HepG2 (cell line): ENCODE results near the gene AMBRA1. TPM values are rescaled to one million over a fixed set of nuclear protein-coding genes. Genes with fewer than 3 reads are reported as not detected.

Experiments
- ATAC-seq: fragments of 200-7000 bp; cut with Tn5 transposase; 3 replicates; pipeline ENCODE4 v1.9.1; 2020; ENCODE audit warnings: mild to moderate bottlenecking, moderate library complexity
- BruUV-seq: library from RNA; stranded (reverse); fragments of 400-500 nt; replicated peaks from 2 replicates; lab custom pipeline; 2021; lab: Mats Ljungman, UMichigan
- CTCF ChIA-PET: fragments of 300-600 bp; formaldehyde crosslinking; extraction: SDS; loops from one replicate; lab custom pipeline; 2021; ENCODE audit warnings: low total read pairs, inconsistent platforms, low intra/inter-chr PET ratio; lab: Yijun Ruan, JAX
- POLR2A ChIA-PET: fragments of 350-600 bp; sonication (Branson Sonifier 250); formaldehyde crosslinking; loops from one replicate; lab custom pipeline; 2020; ENCODE audit warnings: antibody characterized with exemption, inconsistent platforms; lab: Yijun Ruan, JAX
- DNase-seq: peaks from one replicate; pipeline ENCODE4 v3.0.0-alpha.2; 2015; ENCODE audit warnings: low spot score
- FAIRE-seq: peaks from 3 replicates; lab custom pipeline; 2011; peaks lifted over from hg19 to GRCh38; lab: Jason Lieb, UNC
- H2AFZ ChIP-seq: one replicate; pipeline ENCODE4 v1.6.1; 2011; ENCODE audit warnings: low read length, inconsistent platforms
- H3K27ac ChIP-seq: fragments of 300-600 bp; 3 replicates; pipeline ENCODE4 v1.8.0; 2011; ENCODE audit warnings: mixed run types, mild to moderate bottlenecking, mixed read lengths, low read length, inconsistent platforms; ENCODE audit not compliant: insufficient read depth; ENCODE audit errors: extremely low read length
- H3K27me3 ChIP-seq, 2 experiments: fragments of 200-600 bp in 1 of 2; 2 replicates in 1 of 2; 3 replicates in 1 of 2; pipeline versions ENCODE4 v1.6.0 to v1.8.0; 2011; ENCODE audit warnings: low read length in 2 of 2, mild to moderate bottlenecking in 2 of 2, moderate library complexity in 2 of 2, inconsistent platforms in 1 of 2; ENCODE audit not compliant: insufficient read depth in 2 of 2, control insufficient read depth in 1 of 2
- H3K36me3 ChIP-seq, 2 experiments: fragments of 200-600 bp in 1 of 2; replicated peaks in 1 of 2; 2 replicates in 1 of 2; 3 replicates in 1 of 2; pipeline versions ENCODE4 v1.5.1 to v1.8.0; 2011; ENCODE audit warnings: low read length in 2 of 2, inconsistent platforms in 1 of 2; ENCODE audit not compliant: insufficient read depth in 2 of 2, control insufficient read depth in 1 of 2
- H3K4me1 ChIP-seq: 2 replicates; pipeline ENCODE4 v1.5.1; 2012; ENCODE audit warnings: low read length, inconsistent platforms; ENCODE audit not compliant: insufficient read depth
- H3K4me2 ChIP-seq: 2 replicates; pipeline ENCODE4 v1.6.0; 2011; ENCODE audit warnings: low read depth, low read length, inconsistent platforms
- H3K4me3 ChIP-seq, 3 experiments: fragments of 200-600 bp in 1 of 3; sonication (generic), shearing (Covaris generic) in 1 of 3; replicated peaks in 1 of 3; 2 replicates each; pipeline ENCODE4 v1.5.1; 2011 to 2016; ENCODE audit warnings: low read length in 3 of 3, inconsistent platforms in 2 of 3, low read depth in 2 of 3, mild to moderate bottlenecking in 2 of 3, control low read depth in 1 of 3, mixed read lengths in 1 of 3; ENCODE audit not compliant: insufficient read depth in 1 of 3
- H3K79me2 ChIP-seq: one replicate; pipeline ENCODE4 v1.6.1; 2011; ENCODE audit warnings: low read length, inconsistent platforms; ENCODE audit not compliant: insufficient read depth
- H3K9ac ChIP-seq: 2 replicates; pipeline ENCODE4 v1.6.0; 2011; ENCODE audit warnings: mild to moderate bottlenecking, low read depth, low read length, inconsistent platforms; ENCODE audit not compliant: insufficient read depth
- H3K9me3 ChIP-seq: 2 replicates; pipeline ENCODE4 v1.5.1; 2012; ENCODE audit warnings: mild to moderate bottlenecking, low read length
- H4K20me1 ChIP-seq: 2 replicates; pipeline ENCODE4 v1.6.0; 2011; ENCODE audit warnings: inconsistent platforms, mild to moderate bottlenecking, low read length, moderate library complexity; ENCODE audit not compliant: insufficient read depth
- HNRNPLL ChIP-seq: fragments of 200-400 bp; formaldehyde crosslinking; IDR thresholded peaks from 2 replicates; pipeline ENCODE4 v1.6.1; 2017; ENCODE audit warnings: mild to moderate bottlenecking, low read depth, low read length; ENCODE audit not compliant: poor library complexity, severe bottlenecking
- ISL2 ChIP-seq: sonication (generic); formaldehyde crosslinking; IDR thresholded peaks from 2 replicates; pipeline ENCODE4 v1.5.0; 2020; ENCODE audit warnings: missing genetic modification reagents
- PLRG1 ChIP-seq: fragments of 450-650 bp; conservative IDR thresholded peaks from 2 replicates; pipeline ENCODE4 v1.6.1; 2016
- TEAD2 ChIP-seq: sonication (generic); formaldehyde crosslinking; IDR thresholded peaks from 2 replicates; pipeline ENCODE4 v1.9.0; 2021; ENCODE audit warnings: missing genetic modification reagents
- ZNF180 ChIP-seq: sonication (generic); formaldehyde crosslinking; IDR thresholded peaks from 2 replicates; pipeline ENCODE4 v1.4.0; 2020; ENCODE audit warnings: low read depth, missing genetic modification reagents, borderline replicate concordance
- ZNF329 ChIP-seq: sonication (generic); formaldehyde crosslinking; IDR thresholded peaks from 2 replicates; pipeline ENCODE4 v1.9.0; 2021; ENCODE audit warnings: low read depth, mild to moderate bottlenecking, missing genetic modification reagents
- ZNF549 ChIP-seq: sonication (generic); formaldehyde crosslinking; IDR thresholded peaks from 2 replicates; pipeline ENCODE4 v1.5.0; 2020; ENCODE audit warnings: missing genetic modification reagents
- ZNF660 ChIP-seq: sonication (generic); formaldehyde crosslinking; IDR thresholded peaks from 2 replicates; pipeline ENCODE4 v1.5.1; 2020; ENCODE audit warnings: mild to moderate bottlenecking, low read depth, missing genetic modification reagents, borderline replicate concordance
- ZNF749 ChIP-seq: sonication (generic); formaldehyde crosslinking; IDR thresholded peaks from 2 replicates; pipeline ENCODE4 v1.8.0; 2022; ENCODE audit warnings: mild to moderate bottlenecking, missing genetic modification reagents, moderate library complexity, borderline replicate concordance
- ZSCAN21 ChIP-seq: sonication (generic); formaldehyde crosslinking; IDR thresholded peaks from 2 replicates; pipeline ENCODE4 v1.8.0; 2022; ENCODE audit warnings: mild to moderate bottlenecking, missing genetic modification reagents, moderate library complexity, borderline replicate concordance
- WGBS: methylation state at CpG from one replicate; pipeline ENCODE4 v1.1.6; 2017; ENCODE audit warnings: low lambda C conversion rate; 5-methylcytosine and 5-hydroxymethylcytosine counted together
- in situ Hi-C: cut with HindIII; loops from 2 replicates; pipeline ENCODE4 v1.10.0; 2017; ENCODE audit warnings: low pct_unique_long_range_greater_than_20kb; ENCODE audit not compliant: extremely low pct_ligation_motif_present
- intact Hi-C: fragments of 100-400 bp; cut with micrococcal nuclease; formaldehyde crosslinking; loops from one replicate; pipeline ENCODE4 v1.10.0; 2022; ENCODE audit not compliant: unreplicated experiment
- polyA plus RNA-seq, 8 experiments: library from polyadenylated mRNA; depleted of rRNA in 3 of 8; stranded (reverse) in 7 of 8; unstranded in 1 of 8; fragments of >200 nt; fragmentation: Illumina TruSeq in 4 of 8; extraction: Trizol in 4 of 8; gene quantifications; 2 replicates each; pipeline versions ENCODE4 v1.2.1 to v1.2.3, GENCODE V29; 2011 to 2016; ENCODE audit warnings: low read depth in 4 of 8, missing spikeins in 1 of 8, mixed read lengths in 1 of 8; ENCODE audit not compliant: insufficient read depth in 1 of 8
- total RNA-seq, 5 experiments: library from RNA; depleted of rRNA; stranded (reverse); fragments of >200 nt; fragmentation: Illumina TruSeq; extraction: Trizol; gene quantifications; 2 replicates each; pipeline ENCODE4 v1.2.3, GENCODE V29; 2016; ENCODE audit warnings: low read depth in 1 of 5
- TF ChIP-seq, protein P1 (sequence below): sonication (generic); formaldehyde crosslinking; IDR thresholded peaks from 2 replicates; pipeline ENCODE4 v1.5.1; 2020; ENCODE audit warnings: missing genetic modification reagents, mild to moderate bottlenecking, borderline replicate concordance
- TF ChIP-seq, protein P2 (sequence below): IDR thresholded peaks from 2 replicates; pipeline ENCODE4 v1.6.1; 2016; ENCODE audit warnings: missing compliant biosample characterization, missing genetic modification reagents, borderline replicate concordance
- TF ChIP-seq, protein P3 (sequence below): IDR thresholded peaks from 2 replicates; pipeline ENCODE4 v1.6.1; 2016; ENCODE audit warnings: missing biosample characterization, missing genetic modification reagents, low read depth

Gene AMBRA1
- total and polyA plus RNA-seq, 2 of the 13 experiments (the other 11 are each of a cell fraction or from before 2014, with no cell fraction given), result 15.7 to 26.0 TPM

DNA sequence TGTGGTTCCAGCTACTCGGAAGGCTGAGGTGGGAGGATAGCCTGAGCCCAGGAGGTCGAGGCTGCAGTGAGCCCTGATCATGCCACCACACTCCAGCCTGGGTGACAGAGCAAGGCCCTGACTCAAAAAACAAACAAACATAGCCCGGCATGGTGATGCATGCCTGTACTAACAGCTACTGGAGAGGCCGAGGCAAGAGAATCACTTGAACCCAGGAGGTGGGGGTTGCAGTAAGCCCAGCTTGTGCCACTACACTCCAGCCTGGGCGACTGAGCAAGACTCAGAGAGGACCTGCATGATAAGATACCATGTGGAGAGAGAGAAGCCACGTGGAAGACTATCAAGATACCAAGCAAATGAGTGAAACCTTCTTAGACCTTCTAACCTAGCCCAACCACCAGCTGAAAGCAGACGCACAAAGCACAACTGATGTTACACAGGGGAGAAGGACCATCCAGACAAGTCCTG, 36.1 kb downstream of the AMBRA1 start (continued):
- TF ChIP-seq, protein P1, sequence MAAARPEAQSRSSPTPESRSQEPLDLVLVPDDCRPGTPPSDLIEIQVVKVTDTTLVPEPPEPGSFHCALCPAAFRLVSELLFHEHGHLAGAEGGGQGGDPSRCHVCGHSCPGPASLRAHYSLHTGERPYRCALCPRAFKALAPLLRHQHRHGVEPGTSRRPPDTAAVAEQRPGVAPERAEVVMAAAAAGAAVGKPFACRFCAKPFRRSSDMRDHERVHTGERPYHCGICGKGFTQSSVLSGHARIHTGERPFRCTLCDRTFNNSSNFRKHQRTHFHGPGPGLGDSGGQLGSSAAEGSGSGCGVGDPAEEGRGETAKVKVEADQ (CRISPR knock-in tag), result no peak
- TF ChIP-seq ISL2 (CRISPR knock-in tag) (no peak), ZNF180 (CRISPR knock-in tag) (no peak), PLRG1 (no peak), HNRNPLL (no peak), ZNF549 (no peak), ZSCAN21 (CRISPR knock-in tag) (peak; percentile 65), ZNF749 (0 out of 2 replicates have a peak, but pooled peaks have one; percentile 41), TEAD2 (CRISPR knock-in tag) (no peak)
- TF ChIP-seq, protein P2, sequence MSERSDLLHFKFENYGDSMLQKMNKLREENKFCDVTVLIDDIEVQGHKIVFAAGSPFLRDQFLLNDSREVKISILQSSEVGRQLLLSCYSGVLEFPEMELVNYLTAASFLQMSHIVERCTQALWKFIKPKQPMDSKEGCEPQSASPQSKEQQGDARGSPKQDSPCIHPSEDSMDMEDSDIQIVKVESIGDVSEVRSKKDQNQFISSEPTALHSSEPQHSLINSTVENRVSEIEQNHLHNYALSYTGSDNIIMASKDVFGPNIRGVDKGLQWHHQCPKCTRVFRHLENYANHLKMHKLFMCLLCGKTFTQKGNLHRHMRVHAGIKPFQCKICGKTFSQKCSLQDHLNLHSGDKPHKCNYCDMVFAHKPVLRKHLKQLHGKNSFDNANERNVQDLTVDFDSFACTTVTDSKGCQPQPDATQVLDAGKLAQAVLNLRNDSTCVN (CRISPR knock-in tag), result no peak

DNA sequence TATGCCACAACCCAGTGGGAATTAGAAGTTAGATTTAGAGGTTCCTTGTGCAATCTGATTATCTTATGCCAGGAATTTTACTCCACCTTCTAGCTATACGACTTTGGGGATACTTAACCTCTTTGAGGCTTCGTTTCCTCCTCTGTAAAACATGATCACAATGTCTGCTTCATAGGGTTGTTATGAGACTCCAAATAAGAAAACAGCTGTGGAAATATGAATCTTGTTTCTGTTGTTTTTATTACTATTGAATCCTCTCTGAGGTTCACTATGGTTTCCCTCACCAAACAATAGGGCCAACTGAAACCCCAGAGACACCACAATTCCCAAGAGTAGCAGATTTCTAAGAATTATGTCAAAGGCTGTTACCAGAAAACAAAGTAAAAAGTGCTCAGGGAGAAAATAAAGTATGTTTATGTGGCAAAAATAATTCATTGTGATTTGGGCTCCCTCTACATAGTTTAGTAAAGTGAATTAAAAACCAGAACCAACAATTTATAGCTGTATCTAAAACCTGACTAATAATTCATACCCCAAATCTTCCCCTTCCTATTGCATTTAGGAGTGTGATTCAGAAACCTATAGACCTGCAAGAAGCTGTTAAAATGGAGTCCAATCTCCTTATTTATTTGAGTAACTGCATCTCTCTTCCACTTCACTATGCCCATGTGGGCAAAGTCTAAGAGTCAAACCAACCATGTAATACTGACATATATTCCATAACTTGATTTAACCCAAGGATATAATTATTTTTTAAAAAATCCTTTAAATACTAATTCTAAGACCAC, 38.4 kb downstream of the AMBRA1 start:
- peaks cover 83% of the 10 kb centered on the region for H3K79me2 ChIP-seq
- 33% methylated on average over 2 of the region's 2 CpGs for WGBS
- CTCF ChIA-PET, result no interaction called here

More for the DNA sequence above, 38.4 kb downstream of the AMBRA1 start:
- H4K20me1 ChIP-seq, result no peaks in the 10 kb centered on the region
- H3K27me3 ChIP-seq, result no peaks in the 10 kb centered on the region
- no peak for ATAC-seq
- no peaks in the 10 kb centered on the region for H3K36me3 ChIP-seq
- in situ Hi-C loops, result no loop called here
- no peak for FAIRE-seq
- intact Hi-C loops, result no loop called here
- POLR2A ChIA-PET, result interaction anchor here (1.1 to 1.8 kb wide), 8 partner anchors 10 to 312 kb away, joined by 3 to 13 read pairs (median 4); partner anchors contain the start of genes ARHGAP1 and ZNF408
- H3K4me3 ChIP-seq, result peak overlapping the region in 2 of 3 experiments; percentile 9 to 30; a peak in 1 of 6 replicates
- H3K27ac ChIP-seq, result peak overlapping the region; percentile 91
- peaks cover 76% of the 10 kb centered on the region for H3K4me1 ChIP-seq
- peak overlapping the region; percentile 66 for H3K4me2 ChIP-seq
- no peaks in the 10 kb centered on the region for H3K9me3 ChIP-seq
- TF ChIP-seq ZNF329 (CRISPR knock-in tag) (no peak), ZNF660 (CRISPR knock-in tag) (no peak)
- TF ChIP-seq, protein P3, sequence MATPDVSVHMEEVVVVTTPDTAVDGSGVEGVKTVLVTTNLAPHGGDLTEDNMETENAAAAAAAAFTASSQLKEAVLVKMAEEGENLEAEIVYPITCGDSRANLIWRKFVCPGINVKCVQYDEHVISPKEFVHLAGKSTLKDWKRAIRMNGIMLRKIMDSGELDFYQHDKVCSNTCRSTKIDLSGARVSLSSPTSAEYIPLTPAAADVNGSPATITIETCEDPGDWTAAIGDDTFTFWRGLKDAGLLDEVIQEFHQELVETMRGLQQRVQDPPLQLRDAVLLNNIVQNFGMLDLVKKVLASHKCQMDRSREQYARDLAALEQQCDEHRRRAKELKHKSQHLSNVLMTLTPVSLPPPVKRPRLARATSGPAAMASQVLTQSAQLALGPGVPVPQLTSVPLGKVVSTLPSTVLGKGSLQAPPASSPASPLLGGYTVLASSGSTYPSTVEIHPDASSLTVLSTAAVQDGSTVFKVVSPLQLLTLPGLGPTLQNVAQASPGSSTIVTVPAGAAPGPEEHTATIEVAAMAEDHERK (CRISPR knock-in tag), result no peak
- no peak overlapping the region for H2AFZ ChIP-seq
- DNase-seq, result no peak
- BruUV-seq, result no TSS peak
- peak overlapping the region; percentile 59 for H3K9ac ChIP-seq
